ENCODE data around the gene VPS45. TPM values are rescaled to one million over a fixed set of nuclear protein-coding genes. Genes with fewer than 3 reads are reported as not detected.
A peak's percentile ranks its signal among the peaks of the same experiment; 100 is the strongest.
"Not testable (repeated sequence)": the region's sequence is repeated elsewhere in the genome, so short reads cannot be mapped to it uniquely, and the experiment has no call there.

VPS45 gene
- total and polyA plus RNA-seq, 12 donors, result 26.6 to 73.6 (median 49.8) TPM

DNA sequence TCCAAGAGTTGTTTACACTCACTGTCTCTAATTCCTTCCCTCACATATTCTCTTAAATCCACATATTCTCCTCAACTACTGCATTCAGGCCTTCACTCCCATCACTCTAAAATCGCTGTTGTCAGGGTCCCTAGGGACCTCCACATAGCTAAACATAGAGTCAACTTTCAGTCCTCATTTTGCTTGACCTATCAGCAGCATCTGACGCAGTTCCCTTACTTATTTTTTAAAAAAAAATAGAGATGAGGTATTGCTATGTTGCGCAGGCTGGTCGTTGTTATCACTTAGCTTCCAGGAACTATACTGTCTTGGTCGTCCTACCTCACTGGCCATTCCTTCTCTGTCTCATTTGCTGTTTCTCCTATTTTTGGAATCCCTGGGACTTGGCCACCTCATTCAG is 70.5 kb downstream of the VPS45 start:
- 70 to 77% methylated on average over 5 of the region's 5 CpGs for WGBS, 2 donors
- peak in 7 of 8 donors; percentile 37 to 62 (median 58) for ATAC-seq
- intact Hi-C loops (cut with DNase I), result no loop called here
- no peak overlapping the region for H3K4me3 ChIP-seq
- H3K4me1 ChIP-seq, result peaks cover 0 to 22% (median 17%) of the 10 kb centered on the region in 9 donors
- no peak for DNase-seq
- H3K27ac ChIP-seq, result peak overlapping the region in 4 of 10 donors; percentile 26 to 54 (median 46)
- no peaks in the 10 kb centered on the region for H3K9me3 ChIP-seq
- no peaks in the 10 kb centered on the region for H3K27me3 ChIP-seq
- peaks cover 0 to 31% (median 0%) of the 10 kb centered on the region in 9 donors for H3K36me3 ChIP-seq
- TF ChIP-seq, protein P1, sequence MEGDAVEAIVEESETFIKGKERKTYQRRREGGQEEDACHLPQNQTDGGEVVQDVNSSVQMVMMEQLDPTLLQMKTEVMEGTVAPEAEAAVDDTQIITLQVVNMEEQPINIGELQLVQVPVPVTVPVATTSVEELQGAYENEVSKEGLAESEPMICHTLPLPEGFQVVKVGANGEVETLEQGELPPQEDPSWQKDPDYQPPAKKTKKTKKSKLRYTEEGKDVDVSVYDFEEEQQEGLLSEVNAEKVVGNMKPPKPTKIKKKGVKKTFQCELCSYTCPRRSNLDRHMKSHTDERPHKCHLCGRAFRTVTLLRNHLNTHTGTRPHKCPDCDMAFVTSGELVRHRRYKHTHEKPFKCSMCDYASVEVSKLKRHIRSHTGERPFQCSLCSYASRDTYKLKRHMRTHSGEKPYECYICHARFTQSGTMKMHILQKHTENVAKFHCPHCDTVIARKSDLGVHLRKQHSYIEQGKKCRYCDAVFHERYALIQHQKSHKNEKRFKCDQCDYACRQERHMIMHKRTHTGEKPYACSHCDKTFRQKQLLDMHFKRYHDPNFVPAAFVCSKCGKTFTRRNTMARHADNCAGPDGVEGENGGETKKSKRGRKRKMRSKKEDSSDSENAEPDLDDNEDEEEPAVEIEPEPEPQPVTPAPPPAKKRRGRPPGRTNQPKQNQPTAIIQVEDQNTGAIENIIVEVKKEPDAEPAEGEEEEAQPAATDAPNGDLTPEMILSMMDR (IDR thresholded peaks at IDR 0.05), result no peak

DNA sequence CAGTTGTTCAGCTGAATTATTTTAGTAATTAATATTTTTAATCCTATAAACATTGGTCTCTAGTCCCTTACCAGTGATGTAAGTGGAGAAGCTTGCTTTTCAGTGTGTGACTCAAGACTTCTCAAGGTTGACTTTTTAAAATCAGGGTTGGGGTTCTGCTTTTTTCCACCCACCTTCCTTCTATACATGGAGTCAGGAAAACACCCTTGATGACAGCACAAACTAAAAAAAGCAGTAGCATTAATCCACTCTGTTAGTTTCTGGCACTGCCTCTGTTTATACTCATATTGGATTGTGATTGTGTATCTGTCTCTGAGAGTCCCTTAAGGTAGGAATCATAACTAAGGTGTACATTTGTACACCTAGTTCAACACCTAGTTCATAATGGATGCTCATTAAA is 73.9 kb downstream of the VPS45 start:
- peak in 2 of 8 donors; percentile 47 to 51 for ATAC-seq
- Histone ChIP-seq H3K4me3 (no peak overlapping the region), H3K27ac (peak overlapping the region in 1 of 10 donors; percentile 31), H3K36me3 (peaks cover 0 to 37% (median 0%) of the 10 kb centered on the region in 9 donors), H3K27me3 (no peaks in the 10 kb centered on the region), H3K9me3 (no peaks in the 10 kb centered on the region), H3K4me1 (peaks cover 0 to 42% (median 30%) of the 10 kb centered on the region in 9 donors)
- intact Hi-C loops (cut with DNase I), result no loop called here
- TF ChIP-seq, protein P1 (IDR thresholded peaks at IDR 0.05), result no peak
- DNase-seq, result no peak

DNA sequence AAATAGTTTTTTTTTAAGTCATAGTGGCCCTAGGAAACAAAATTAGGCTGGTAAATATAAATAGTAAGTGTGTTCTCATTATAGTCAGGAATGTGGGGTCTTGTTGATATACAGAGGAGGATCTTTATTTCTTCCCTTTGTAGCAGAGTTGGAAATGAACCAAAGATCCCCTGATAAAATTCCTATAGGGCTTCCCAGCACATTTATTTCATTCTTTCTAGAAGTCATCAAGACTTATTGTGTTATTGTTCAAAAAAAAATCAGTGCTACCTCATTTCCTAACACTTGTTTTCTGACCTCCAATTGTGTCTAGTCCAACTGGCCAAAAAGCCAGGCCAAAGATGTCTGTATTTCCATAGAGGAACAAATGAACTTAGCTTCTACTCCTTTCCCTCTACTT is 74.5 kb downstream of the VPS45 start:
- Histone ChIP-seq H3K27me3 (no peaks in the 10 kb centered on the region), H3K4me1 (peaks cover 0 to 42% (median 31%) of the 10 kb centered on the region in 9 donors), H3K4me3 (no peak overlapping the region), H3K36me3 (peaks cover 0 to 32% (median 0%) of the 10 kb centered on the region in 9 donors), H3K9me3 (no peaks in the 10 kb centered on the region), H3K27ac (peak overlapping the region in 3 of 10 donors; percentile 3 to 31 (median 22))
- ATAC-seq (peak in 2 of 8 donors; percentile 27 to 31), DNase-seq (no peak)
- TF ChIP-seq, protein P1 (IDR thresholded peaks at IDR 0.05), result no peak
- intact Hi-C loops (cut with DNase I), result no loop called here

DNA sequence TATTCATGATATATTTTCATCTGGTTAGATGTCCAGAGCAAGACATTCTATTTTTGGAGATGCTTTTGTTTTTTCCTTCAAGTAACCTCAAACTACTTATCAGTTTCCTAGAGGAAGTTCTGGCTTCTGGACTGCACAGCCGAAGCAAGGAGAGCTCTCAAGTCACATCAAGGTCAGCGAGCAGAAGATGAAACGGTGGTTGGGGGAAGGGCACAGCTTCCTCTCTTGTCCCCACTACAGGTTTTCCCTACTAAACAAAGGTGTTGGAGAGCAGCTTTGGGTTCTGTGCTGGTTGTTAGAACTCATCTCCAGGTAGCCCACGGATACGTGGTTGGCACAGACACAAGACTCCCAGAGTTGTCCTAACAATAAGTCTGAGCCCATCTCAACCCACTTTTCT is 77.0 kb downstream of the VPS45 start:
- Histone ChIP-seq H3K27ac (peak overlapping the region in 1 of 10 donors; percentile 18), H3K36me3 (peaks cover 0 to 14% (median 0%) of the 10 kb centered on the region in 9 donors), H3K27me3 (no peaks in the 10 kb centered on the region), H3K4me3 (no peak overlapping the region), H3K4me1 (peaks cover 0 to 56% (median 40%) of the 10 kb centered on the region in 9 donors), H3K9me3 (no peaks in the 10 kb centered on the region)
- TF ChIP-seq, protein P1 (IDR thresholded peaks at IDR 0.05), result no peak
- intact Hi-C loops (cut with DNase I), result no loop called here
- WGBS, 2 donors, result 36 to 39% methylated on average over 5 of the region's 5 CpGs
- DNase-seq (no peak), ATAC-seq (no peak)

DNA sequence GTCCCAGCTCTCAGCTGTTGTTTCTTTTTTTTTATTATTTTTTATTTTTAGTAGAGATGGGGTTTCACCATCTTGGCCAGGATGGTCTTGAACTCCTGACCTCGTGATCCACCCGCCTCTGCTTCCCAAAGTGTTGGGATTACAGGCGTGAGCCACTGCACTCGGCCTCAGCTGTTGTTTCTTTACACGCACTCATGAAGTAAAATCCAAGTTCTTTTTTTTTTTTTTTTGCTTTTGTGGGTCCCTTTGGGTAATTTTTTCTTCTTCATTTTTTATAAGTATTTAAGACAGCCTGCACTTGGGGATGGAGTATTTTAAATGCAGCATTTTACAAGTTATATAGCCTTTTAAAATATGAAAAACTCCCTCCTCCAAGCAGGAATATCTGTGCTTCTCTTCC is 78.4 kb downstream of the VPS45 start:
- DNase-seq; H3K9me3 ChIP-seq; H3K4me3 ChIP-seq; H3K36me3 ChIP-seq; H3K27ac ChIP-seq; H3K27me3 ChIP-seq; ATAC-seq; intact Hi-C loops (cut with DNase I): not testable (repeated sequence)
- WGBS, 2 donors, result 85 to 98% methylated on average over 5 of the region's 5 CpGs
- peaks cover 0 to 56% (median 42%) of the 10 kb centered on the region in 9 donors for H3K4me1 ChIP-seq

All from heart right ventricle (tissue), 16 donors.